Bronchial epithelial cell (primary cell): ENCODE data around the gene SLC24A3. TPM values are rescaled to one million over a fixed set of nuclear protein-coding genes. Genes with fewer than 3 reads are reported as not detected.

ENCODE experiments used
- DNase-seq: peaks from one replicate; pipeline ENCODE4 v3.0.0-alpha.2; 2010; ENCODE audit warnings: low read depth
- FAIRE-seq: peaks from 2 replicates; lab custom pipeline; 2011; peaks lifted over from hg19 to GRCh38; lab: Jason Lieb, UNC
- H3K27me3 ChIP-seq: 2 replicates; pipeline ENCODE4 v1.5.1; 2011; ENCODE audit warnings: low read length; ENCODE audit not compliant: control insufficient read depth, insufficient read depth
- H3K36me3 ChIP-seq: 2 replicates; pipeline ENCODE4 v1.5.1; 2011; ENCODE audit warnings: low read length; ENCODE audit not compliant: control insufficient read depth, insufficient read depth
- H3K4me3 ChIP-seq: 2 replicates; pipeline ENCODE4 v1.5.1; 2011; ENCODE audit warnings: mild to moderate bottlenecking, low read depth, low read length, control low read depth
- CTCF ChIP-seq: IDR thresholded peaks from 2 replicates; pipeline ENCODE4 v1.5.1; 2011; ENCODE audit warnings: mild to moderate bottlenecking, moderate library complexity, low read length, control low read depth, inconsistent platforms; ENCODE audit not compliant: insufficient read depth, severe bottlenecking
- total RNA-seq: library from RNA; depleted of rRNA; stranded (reverse); fragments of >200 nt; gene quantifications from 2 replicates; pipeline ENCODE4 v1.2.1, GENCODE V29; 2014

Gene SLC24A3
- total RNA-seq, 1 donor from 2014 or later, result under 0.01 TPM

- DNase-seq (no peak), FAIRE-seq (no peak)
- no peaks in the 10 kb centered on the region for H3K27me3 ChIP-seq
- H3K4me3 ChIP-seq, result no peak overlapping the region
- no peaks in the 10 kb centered on the region for H3K36me3 ChIP-seq
- no peak for TF ChIP-seq CTCF
Observed at GRCh38 chr20:19725373-19725772, 512.9 kb downstream of the SLC24A3 start.

GRCh38 chr20:19725814-19726525 lies 513.5 kb downstream of the SLC24A3 start:
- DNase-seq, result peak; percentile 78
- no peak for FAIRE-seq
- TF ChIP-seq CTCF, result no peak

GRCh38 chr20:19727251-19727847 lies 514.9 kb downstream of the SLC24A3 start:
- no peaks in the 10 kb centered on the region for H3K27me3 ChIP-seq
- no peaks in the 10 kb centered on the region for H3K36me3 ChIP-seq
- no peak for DNase-seq
- no peak for TF ChIP-seq CTCF
- no peak for FAIRE-seq
- no peak overlapping the region for H3K4me3 ChIP-seq

More at GRCh38 chr20:19725814-19726525, 513.5 kb downstream of the SLC24A3 start:
- Histone ChIP-seq H3K36me3 (no peaks in the 10 kb centered on the region), H3K4me3 (no peak overlapping the region), H3K27me3 (no peaks in the 10 kb centered on the region)

- DNase-seq (no peak), FAIRE-seq (no peak)
- TF ChIP-seq CTCF, result no peak
- Histone ChIP-seq H3K36me3 (no peaks in the 10 kb centered on the region), H3K4me3 (no peak overlapping the region), H3K27me3 (no peaks in the 10 kb centered on the region)
Observed at GRCh38 chr20:19729672-19730071, 517.2 kb downstream of the SLC24A3 start.

GRCh38 chr20:19730706-19731105 lies 518.3 kb downstream of the SLC24A3 start:
- Histone ChIP-seq H3K27me3 (no peaks in the 10 kb centered on the region), H3K36me3 (no peaks in the 10 kb centered on the region), H3K4me3 (no peak overlapping the region)
- TF ChIP-seq CTCF, result no peak
- no peak for DNase-seq
- FAIRE-seq, result peak; percentile 7
